Esophagus muscularis mucosa (tissue), 4 donors: Measurements from ENCODE around the gene SOX9.

Experiments used
- CTCF ChIP-seq, 3 experiments: fragments of 200-600 bp in 2 of 3; fragments of 450-650 bp in 1 of 3; sonication (generic) in 2 of 3; IDR thresholded peaks; one replicate each; pipeline ENCODE4 v1.5.1; 2017 to 2019; ENCODE audit warnings: antibody characterized with exemption in 3 of 3, mild to moderate bottlenecking in 2 of 3, moderate library complexity in 1 of 3
- EP300 ChIP-seq: sonication (generic); formaldehyde crosslinking; IDR thresholded peaks from one replicate; pipeline ENCODE4 v1.6.1; 2017; ENCODE audit warnings: antibody characterized with exemption
- POLR2A ChIP-seq: fragments of 450-650 bp; IDR thresholded peaks from one replicate; pipeline ENCODE4 v1.6.1; 2017; ENCODE audit warnings: antibody characterized with exemption, moderate library complexity, mild to moderate bottlenecking, low read depth

- TF ChIP-seq POLR2A (no peak), CTCF (IDR thresholded peaks at IDR 0.05) (no peak), EP300 (no peak)
Measured at GRCh38 chr17:72171703-72172667, 51.2 kb downstream of the SOX9 start.
